SK-N-SH treated with all-trans-retinoic acid at 6 μM for 48 hours (cell line): ENCODE results near the gene SVIL.

ENCODE experiments used
- ATAC-seq: fragments of 200-7000 bp; cut with Tn5 transposase; 3 replicates; pipeline ENCODE4 v1.9.1; 2020; ENCODE audit warnings: mild to moderate bottlenecking, moderate library complexity
- ARNTL ChIP-seq: fragments of 450-650 bp; formaldehyde crosslinking; IDR thresholded peaks from 2 replicates; pipeline ENCODE4 v1.5.0; 2020; ENCODE audit warnings: low read depth, mild to moderate bottlenecking, moderate library complexity, borderline replicate concordance
- BACH2 ChIP-seq: fragments of 250-450 bp; sonication (Bioruptor Pico); IDR thresholded peaks from 2 replicates; pipeline ENCODE4 v1.9.0; 2021; ENCODE audit warnings: mild to moderate bottlenecking, borderline replicate concordance
- CSDC2 ChIP-seq: fragments of 250-450 bp; sonication (Bioruptor Pico); IDR thresholded peaks from 2 replicates; pipeline ENCODE4 v1.5.0; 2020; ENCODE audit warnings: mild to moderate bottlenecking, moderate library complexity
- ESRRG ChIP-seq: fragments of 250-450 bp; sonication (Bioruptor Pico); IDR thresholded peaks from 2 replicates; pipeline ENCODE4 v1.6.1; 2021; ENCODE audit warnings: mild to moderate bottlenecking
- OSR1 ChIP-seq: fragments of 250-450 bp; sonication (Bioruptor Pico); IDR thresholded peaks from 2 replicates; pipeline ENCODE4 v1.8.0; 2022; ENCODE audit warnings: moderate library complexity, mild to moderate bottlenecking, inconsistent platforms
- PATZ1 ChIP-seq: fragments of 250-450 bp; sonication (Bioruptor Pico); IDR thresholded peaks from 2 replicates; pipeline ENCODE4 v1.8.0; 2020; ENCODE audit warnings: mild to moderate bottlenecking, moderate library complexity, borderline replicate concordance
- PPARA ChIP-seq: fragments of 250-450 bp; sonication (Bioruptor Pico); IDR thresholded peaks from 2 replicates; pipeline ENCODE4 v1.5.0; 2020; ENCODE audit warnings: mild to moderate bottlenecking, borderline replicate concordance
- RARB ChIP-seq: fragments of 250-450 bp; sonication (Bioruptor Pico); IDR thresholded peaks from 2 replicates; pipeline ENCODE4 v1.8.0; 2021; ENCODE audit warnings: mild to moderate bottlenecking, moderate library complexity
- SNAI2 ChIP-seq: fragments of 250-450 bp; sonication (Bioruptor Pico); IDR thresholded peaks from 2 replicates; pipeline ENCODE4 v1.5.0; 2020; ENCODE audit warnings: mild to moderate bottlenecking, moderate library complexity
- TCF4 ChIP-seq: fragments of 250-450 bp; sonication (Bioruptor Pico); IDR thresholded peaks from 2 replicates; pipeline ENCODE4 v1.8.0; 2021; ENCODE audit warnings: mild to moderate bottlenecking, moderate library complexity, borderline replicate concordance
- TOX ChIP-seq: fragments of 250-450 bp; sonication (Bioruptor Pico); IDR thresholded peaks from 2 replicates; pipeline ENCODE4 v1.8.0; 2021; ENCODE audit warnings: mild to moderate bottlenecking, moderate library complexity, borderline replicate concordance
- TSHZ2 ChIP-seq: fragments of 250-450 bp; sonication (Bioruptor Pico); IDR thresholded peaks from 2 replicates; pipeline ENCODE4 v1.5.0; 2020; ENCODE audit warnings: mild to moderate bottlenecking, moderate library complexity
- ZFP3 ChIP-seq: fragments of 250-450 bp; sonication (Bioruptor Pico); IDR thresholded peaks from 2 replicates; pipeline ENCODE4 v1.5.0; 2020; ENCODE audit warnings: mild to moderate bottlenecking, moderate library complexity
- ZFP30 ChIP-seq: fragments of 450-650 bp; formaldehyde crosslinking; IDR thresholded peaks from 2 replicates; pipeline ENCODE4 v1.5.0; 2022; ENCODE audit warnings: mild to moderate bottlenecking, moderate library complexity
- ZNF565 ChIP-seq: fragments of 450-650 bp; formaldehyde crosslinking; conservative IDR thresholded peaks from 2 replicates; pipeline ENCODE4 v1.5.0; 2020; ENCODE audit warnings: low read depth, mild to moderate bottlenecking, moderate library complexity
- ZNF70 ChIP-seq: fragments of 450-650 bp; formaldehyde crosslinking; IDR thresholded peaks from 2 replicates; pipeline ENCODE4 v1.5.0; 2020; ENCODE audit warnings: mild to moderate bottlenecking, moderate library complexity
- ZNF8 ChIP-seq: fragments of 450-650 bp; formaldehyde crosslinking; IDR thresholded peaks from 2 replicates; pipeline ENCODE4 v1.5.0; 2020; ENCODE audit warnings: mild to moderate bottlenecking, moderate library complexity
- TF ChIP-seq, protein P1 (sequence below): fragments of 250-450 bp; sonication (Bioruptor Pico); IDR thresholded peaks from 2 replicates; pipeline ENCODE4 v1.8.0; 2021; ENCODE audit warnings: low read depth, mild to moderate bottlenecking, moderate library complexity, borderline replicate concordance
- TF ChIP-seq, protein P2 (sequence below): fragments of 250-450 bp; sonication (Bioruptor Pico); IDR thresholded peaks from 2 replicates; pipeline ENCODE4 v1.5.1; 2021; ENCODE audit warnings: mild to moderate bottlenecking, moderate library complexity
- TF ChIP-seq, protein P3 (sequence below): fragments of 250-450 bp; sonication (Bioruptor Pico); IDR thresholded peaks from 2 replicates; pipeline ENCODE4 v1.5.1; 2020; ENCODE audit warnings: low read depth, mild to moderate bottlenecking, moderate library complexity

The SVIL gene

DNA sequence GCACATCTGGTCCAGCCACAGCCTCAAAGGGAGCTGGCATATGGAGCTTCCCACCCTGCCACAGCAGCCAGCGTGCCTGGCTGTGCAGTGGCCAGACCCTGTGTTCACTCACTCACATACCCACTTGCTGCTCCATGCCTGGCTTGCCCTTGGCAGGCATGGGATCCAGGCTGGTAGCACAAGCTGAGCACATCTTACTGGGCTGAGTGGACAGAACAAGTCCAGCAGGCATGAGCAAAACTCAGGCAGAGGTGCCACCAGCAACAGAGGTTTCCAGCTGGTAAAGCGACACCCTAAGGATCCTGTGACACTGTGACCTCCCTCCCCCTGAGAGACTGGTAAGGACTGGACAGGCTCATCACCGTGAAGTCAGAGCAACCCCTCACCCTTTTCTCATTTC is 25.1 kb downstream of the SVIL start:
- no peak for TF ChIP-seq SNAI2 (CRISPR knock-in tag)
- no peak for TF ChIP-seq TCF4 (CRISPR knock-in tag)
- no peak for TF ChIP-seq ZNF70 (CRISPR knock-in tag)
- TF ChIP-seq ZFP3 (CRISPR knock-in tag), result no peak
- TF ChIP-seq, protein P1, sequence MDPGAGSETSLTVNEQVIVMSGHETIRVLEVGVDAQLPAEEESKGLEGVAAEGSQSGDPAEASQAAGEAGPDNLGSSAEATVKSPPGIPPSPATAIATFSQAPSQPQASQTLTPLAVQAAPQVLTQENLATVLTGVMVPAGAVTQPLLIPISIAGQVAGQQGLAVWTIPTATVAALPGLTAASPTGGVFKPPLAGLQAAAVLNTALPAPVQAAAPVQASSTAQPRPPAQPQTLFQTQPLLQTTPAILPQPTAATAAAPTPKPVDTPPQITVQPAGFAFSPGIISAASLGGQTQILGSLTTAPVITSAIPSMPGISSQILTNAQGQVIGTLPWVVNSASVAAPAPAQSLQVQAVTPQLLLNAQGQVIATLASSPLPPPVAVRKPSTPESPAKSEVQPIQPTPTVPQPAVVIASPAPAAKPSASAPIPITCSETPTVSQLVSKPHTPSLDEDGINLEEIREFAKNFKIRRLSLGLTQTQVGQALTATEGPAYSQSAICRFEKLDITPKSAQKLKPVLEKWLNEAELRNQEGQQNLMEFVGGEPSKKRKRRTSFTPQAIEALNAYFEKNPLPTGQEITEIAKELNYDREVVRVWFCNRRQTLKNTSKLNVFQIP, result no peak
- TF ChIP-seq RARB, result no peak
- TF ChIP-seq, protein P2, sequence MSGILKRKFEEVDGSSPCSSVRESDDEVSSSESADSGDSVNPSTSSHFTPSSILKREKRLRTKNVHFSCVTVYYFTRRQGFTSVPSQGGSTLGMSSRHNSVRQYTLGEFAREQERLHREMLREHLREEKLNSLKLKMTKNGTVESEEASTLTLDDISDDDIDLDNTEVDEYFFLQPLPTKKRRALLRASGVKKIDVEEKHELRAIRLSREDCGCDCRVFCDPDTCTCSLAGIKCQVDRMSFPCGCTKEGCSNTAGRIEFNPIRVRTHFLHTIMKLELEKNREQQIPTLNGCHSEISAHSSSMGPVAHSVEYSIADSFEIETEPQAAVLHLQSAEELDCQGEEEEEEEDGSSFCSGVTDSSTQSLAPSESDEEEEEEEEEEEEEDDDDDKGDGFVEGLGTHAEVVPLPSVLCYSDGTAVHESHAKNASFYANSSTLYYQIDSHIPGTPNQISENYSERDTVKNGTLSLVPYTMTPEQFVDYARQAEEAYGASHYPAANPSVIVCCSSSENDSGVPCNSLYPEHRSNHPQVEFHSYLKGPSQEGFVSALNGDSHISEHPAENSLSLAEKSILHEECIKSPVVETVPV (CRISPR knock-in tag), result no peak
- TF ChIP-seq PPARA (CRISPR knock-in tag), result no peak
- no peak for TF ChIP-seq ZNF8 (CRISPR knock-in tag)
- no peak for TF ChIP-seq ZFP30 (CRISPR knock-in tag)
- TF ChIP-seq PATZ1 (CRISPR knock-in tag), result no peak
- no peak for ATAC-seq

DNA sequence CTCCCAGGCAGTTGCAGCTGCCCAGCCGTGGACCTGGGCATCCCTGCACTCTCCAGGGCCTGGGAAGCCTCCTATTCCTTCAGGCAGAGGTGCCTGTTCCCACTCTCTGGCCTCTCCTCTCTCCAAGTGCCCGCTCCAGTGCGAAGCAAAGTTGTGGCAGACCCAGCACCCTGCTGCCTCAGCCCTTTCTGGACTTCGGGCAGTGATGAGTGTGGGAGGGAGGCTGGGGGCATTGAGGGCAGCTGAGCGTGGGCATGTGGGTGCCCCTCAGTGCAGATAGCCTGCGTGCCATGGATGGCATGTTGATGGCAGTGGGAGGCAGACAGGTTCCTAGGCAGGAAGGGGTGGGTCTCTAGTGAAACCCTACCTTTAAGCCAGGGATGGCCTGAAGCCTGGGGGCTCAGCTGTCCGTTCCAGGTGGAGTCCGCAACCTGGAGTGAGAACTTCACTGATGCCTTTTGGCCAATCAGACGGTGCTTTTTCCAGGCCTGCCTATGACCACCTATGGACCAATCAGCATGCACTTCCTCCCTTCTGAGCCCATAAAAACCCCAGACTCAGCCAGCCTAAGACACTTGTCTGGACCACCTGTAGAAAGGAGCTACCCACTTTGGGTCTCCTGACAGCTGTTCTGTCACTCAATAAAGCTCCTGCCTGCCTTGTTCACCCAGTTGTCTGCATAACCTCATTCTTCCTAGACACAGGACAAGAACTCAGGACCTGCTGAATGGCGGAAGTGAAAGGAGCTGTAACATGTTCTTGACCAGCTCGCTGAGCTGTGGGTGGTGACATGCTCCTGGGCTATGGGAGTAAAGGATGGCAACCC is 26.1 kb downstream of the SVIL start:
- no peak; the same call in 2 of the 3 replicates for ATAC-seq
- TF ChIP-seq RARB (no peak), SNAI2 (CRISPR knock-in tag) (no peak), TOX (CRISPR knock-in tag) (no peak), ZFP3 (CRISPR knock-in tag) (no peak), ZFP30 (CRISPR knock-in tag) (no peak), ESRRG (CRISPR knock-in tag) (no peak), BACH2 (no peak), ZNF565 (no peak), OSR1 (CRISPR knock-in tag) (no peak), CSDC2 (CRISPR knock-in tag) (no peak), TSHZ2 (CRISPR knock-in tag) (no peak), PPARA (CRISPR knock-in tag) (no peak), PATZ1 (CRISPR knock-in tag) (no peak), TCF4 (CRISPR knock-in tag) (no peak), ARNTL (no peak)
- TF ChIP-seq, protein P3, sequence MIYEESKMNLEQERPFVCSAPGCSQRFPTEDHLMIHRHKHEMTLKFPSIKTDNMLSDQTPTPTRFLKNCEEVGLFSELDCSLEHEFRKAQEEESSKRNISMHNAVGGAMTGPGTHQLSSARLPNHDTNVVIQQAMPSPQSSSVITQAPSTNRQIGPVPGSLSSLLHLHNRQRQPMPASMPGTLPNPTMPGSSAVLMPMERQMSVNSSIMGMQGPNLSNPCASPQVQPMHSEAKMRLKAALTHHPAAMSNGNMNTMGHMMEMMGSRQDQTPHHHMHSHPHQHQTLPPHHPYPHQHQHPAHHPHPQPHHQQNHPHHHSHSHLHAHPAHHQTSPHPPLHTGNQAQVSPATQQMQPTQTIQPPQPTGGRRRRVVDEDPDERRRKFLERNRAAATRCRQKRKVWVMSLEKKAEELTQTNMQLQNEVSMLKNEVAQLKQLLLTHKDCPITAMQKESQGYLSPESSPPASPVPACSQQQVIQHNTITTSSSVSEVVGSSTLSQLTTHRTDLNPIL (CRISPR knock-in tag), result no peak
- TF ChIP-seq, protein P2 (CRISPR knock-in tag), result no peak
- TF ChIP-seq, protein P1, result no peak
